Measurements from ENCODE around the gene LRMDA. TPM values are rescaled to one million over a fixed set of nuclear protein-coding genes. Genes with fewer than 3 reads are reported as not detected.
"Not testable (repeated sequence)": the region's sequence is repeated elsewhere in the genome, so short reads cannot be mapped to it uniquely, and the experiment has no call there.

Gene LRMDA
- total RNA-seq, 1 donor from 2014 or later = 29.9 TPM

DNA sequence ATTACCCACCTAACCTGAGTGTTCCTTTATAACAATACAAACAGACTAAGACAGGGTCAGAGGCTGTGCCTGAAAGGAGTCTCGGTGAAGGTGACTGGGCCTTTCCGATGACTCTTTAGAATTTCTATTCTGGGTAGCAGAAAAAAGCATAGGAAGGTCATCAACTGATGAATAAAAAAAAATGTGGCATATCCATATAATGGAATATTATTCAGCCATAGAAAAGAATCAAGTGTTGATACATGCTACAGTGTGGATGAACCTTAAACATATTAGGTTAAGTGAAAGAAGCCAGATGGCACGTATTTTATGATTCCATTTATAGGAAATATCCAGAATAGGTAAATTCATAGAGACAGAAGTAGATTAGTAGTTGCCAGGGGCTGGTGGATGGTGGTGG, 83.4 kb downstream of the LRMDA start:
- no peak for DNase-seq

DNA sequence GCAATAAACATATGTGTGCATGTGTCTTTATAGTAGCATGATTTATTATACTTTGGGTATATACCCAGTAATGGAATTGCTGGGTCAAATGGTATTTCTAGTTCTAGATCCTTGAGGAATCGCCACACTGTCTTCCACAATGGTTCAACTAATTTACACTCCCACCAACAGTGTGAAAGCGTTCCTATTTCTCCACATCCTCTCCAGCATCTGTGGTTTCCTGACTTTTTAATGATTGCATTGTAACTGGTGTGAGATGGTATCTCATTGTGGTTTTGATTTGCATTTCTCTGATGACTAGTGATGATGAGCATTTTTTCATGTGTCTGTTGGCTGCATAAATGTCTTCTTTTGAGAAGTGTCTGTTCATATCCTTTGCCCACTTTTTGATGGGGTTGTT, 84.7 kb downstream of the LRMDA start:
- H3K27ac ChIP-seq; H3K4me3 ChIP-seq; ATAC-seq; H3K9me3 ChIP-seq; DNase-seq; H3K36me3 ChIP-seq; intact Hi-C loops (cut with DNase I); H3K27me3 ChIP-seq (ENCODE audit: low read depth): not testable (repeated sequence)
- H3K4me1 ChIP-seq = peaks cover 17% of the 10 kb centered on the region

More for the DNA sequence above, 83.4 kb downstream of the LRMDA start:
- H3K4me1 ChIP-seq = peaks cover 17% of the 10 kb centered on the region
- H3K4me3 ChIP-seq = no peak overlapping the region
- intact Hi-C loops (cut with DNase I) = no loop called here
- no peaks in the 10 kb centered on the region for H3K9me3 ChIP-seq
- no peaks in the 10 kb centered on the region for H3K27me3 ChIP-seq (ENCODE audit: low read depth)
- no peak for ATAC-seq
- no peaks in the 10 kb centered on the region for H3K36me3 ChIP-seq
- TF ChIP-seq, protein P1, sequence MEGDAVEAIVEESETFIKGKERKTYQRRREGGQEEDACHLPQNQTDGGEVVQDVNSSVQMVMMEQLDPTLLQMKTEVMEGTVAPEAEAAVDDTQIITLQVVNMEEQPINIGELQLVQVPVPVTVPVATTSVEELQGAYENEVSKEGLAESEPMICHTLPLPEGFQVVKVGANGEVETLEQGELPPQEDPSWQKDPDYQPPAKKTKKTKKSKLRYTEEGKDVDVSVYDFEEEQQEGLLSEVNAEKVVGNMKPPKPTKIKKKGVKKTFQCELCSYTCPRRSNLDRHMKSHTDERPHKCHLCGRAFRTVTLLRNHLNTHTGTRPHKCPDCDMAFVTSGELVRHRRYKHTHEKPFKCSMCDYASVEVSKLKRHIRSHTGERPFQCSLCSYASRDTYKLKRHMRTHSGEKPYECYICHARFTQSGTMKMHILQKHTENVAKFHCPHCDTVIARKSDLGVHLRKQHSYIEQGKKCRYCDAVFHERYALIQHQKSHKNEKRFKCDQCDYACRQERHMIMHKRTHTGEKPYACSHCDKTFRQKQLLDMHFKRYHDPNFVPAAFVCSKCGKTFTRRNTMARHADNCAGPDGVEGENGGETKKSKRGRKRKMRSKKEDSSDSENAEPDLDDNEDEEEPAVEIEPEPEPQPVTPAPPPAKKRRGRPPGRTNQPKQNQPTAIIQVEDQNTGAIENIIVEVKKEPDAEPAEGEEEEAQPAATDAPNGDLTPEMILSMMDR (IDR thresholded peaks at IDR 0.05) = no peak
- H3K27ac ChIP-seq = no peak overlapping the region

DNA sequence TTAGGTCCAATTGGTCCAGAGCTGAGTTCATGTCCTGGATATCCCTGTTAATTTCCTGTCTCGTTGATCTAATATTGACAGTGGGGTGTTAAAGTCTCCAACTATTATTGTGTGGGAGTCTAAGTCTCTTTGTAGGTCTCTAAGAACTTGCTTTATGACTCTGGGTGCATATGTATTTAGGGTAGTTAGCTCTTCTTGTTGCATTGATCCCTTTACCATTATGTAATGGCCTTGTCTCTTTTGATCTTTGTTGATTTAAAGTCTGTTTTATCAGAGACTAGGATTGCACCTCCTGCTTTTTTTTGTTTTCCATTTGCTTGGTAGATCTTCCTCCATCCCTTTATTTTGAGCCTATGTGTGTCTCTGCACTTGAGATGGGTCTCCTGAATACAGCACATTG, 87.8 kb downstream of the LRMDA start:
- H3K4me1 ChIP-seq; H3K36me3 ChIP-seq; ATAC-seq; H3K27me3 ChIP-seq (ENCODE audit: low read depth); H3K27ac ChIP-seq; intact Hi-C loops (cut with DNase I); DNase-seq; H3K9me3 ChIP-seq; H3K4me3 ChIP-seq: not testable (repeated sequence)

DNA sequence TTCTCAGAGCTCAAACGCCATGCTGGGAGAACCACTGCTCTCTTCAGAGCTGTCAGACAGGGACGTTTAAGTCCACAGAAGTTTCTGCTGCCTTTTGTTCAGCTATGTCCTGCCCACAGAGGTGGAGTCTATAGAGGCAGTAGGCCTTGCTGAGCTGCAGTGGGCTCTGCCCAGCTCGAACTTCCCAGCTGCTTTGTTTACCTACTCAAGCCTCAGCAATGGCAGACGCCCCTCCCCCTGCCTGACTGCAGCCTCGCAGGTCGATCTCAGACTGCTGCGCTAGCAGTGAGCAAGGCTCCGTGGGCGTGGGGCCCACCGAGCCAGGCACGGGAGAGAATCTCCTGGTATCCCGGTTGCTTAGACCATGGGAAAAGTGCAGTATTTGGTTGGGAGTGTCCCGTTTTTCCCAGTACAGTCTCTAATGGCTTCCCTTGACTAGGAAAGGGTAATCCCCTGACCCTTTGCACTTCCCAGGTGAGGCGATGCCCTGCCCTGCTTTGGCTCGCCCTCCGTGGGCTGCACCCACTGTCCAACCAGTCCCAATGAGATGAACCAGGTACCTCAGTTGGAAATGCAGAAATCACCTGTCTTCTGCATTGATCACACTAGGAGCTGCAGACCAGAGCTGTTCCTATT, 89.9 kb downstream of the LRMDA start:
- ATAC-seq; H3K4me3 ChIP-seq; H3K27ac ChIP-seq; H3K9me3 ChIP-seq; H3K27me3 ChIP-seq (ENCODE audit: low read depth); DNase-seq; intact Hi-C loops (cut with DNase I); H3K4me1 ChIP-seq; H3K36me3 ChIP-seq: not testable (repeated sequence)

DNA sequence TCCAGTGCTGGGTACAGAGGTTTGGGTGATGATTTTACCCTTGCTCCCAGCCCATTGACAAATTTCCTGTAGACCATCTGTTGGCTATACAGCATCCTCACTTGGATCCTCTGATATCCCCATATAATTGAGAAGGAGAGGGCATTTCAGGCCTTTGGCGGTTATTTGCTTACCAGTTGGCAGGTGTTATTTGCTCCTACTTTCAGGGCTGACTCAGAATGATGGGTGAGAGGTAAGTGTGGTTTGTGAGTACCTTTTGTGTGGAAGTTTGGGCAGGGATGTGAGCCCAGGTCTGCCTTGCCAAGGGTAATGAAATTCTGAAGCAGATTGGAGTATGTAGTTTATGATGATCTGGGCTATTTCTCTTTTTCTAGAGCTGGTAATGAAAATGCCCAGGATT, 93.6 kb downstream of the LRMDA start:
- Histone ChIP-seq H3K9me3 (no peaks in the 10 kb centered on the region), H3K36me3 (no peaks in the 10 kb centered on the region), H3K4me1 (no peaks in the 10 kb centered on the region), H3K27me3 (ENCODE audit: low read depth) (no peaks in the 10 kb centered on the region), H3K27ac (no peak overlapping the region), H3K4me3 (no peak overlapping the region)
- DNase-seq (no peak), ATAC-seq (no peak)
- intact Hi-C loops (cut with DNase I) = no loop called here
- TF ChIP-seq, protein P1 (IDR thresholded peaks at IDR 0.05) = no peak

DNA sequence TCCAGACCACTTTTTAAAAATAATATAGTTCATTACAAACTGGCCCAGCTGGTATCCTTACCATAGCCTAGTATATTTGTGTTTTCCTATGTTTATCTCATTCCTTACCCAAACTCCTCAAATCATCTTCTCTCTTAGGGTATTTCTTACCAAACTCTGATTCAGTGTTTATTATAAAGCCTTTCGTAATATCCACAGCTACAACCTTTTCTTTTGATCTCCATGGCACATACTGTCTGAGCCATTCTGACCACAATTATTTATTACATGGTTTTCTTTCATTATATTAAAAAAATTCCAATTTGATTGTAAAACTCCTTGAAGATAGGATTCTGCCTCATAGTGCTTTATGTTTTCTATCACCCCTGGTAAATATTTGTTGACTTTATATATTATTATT, 94.2 kb downstream of the LRMDA start:
- Histone ChIP-seq H3K4me3 (no peak overlapping the region), H3K27me3 (ENCODE audit: low read depth) (no peaks in the 10 kb centered on the region), H3K9me3 (no peaks in the 10 kb centered on the region), H3K27ac (no peak overlapping the region), H3K4me1 (no peaks in the 10 kb centered on the region), H3K36me3 (no peaks in the 10 kb centered on the region)
- DNase-seq (no peak), ATAC-seq (no peak)
- intact Hi-C loops (cut with DNase I) = no loop called here
- TF ChIP-seq, protein P1 (IDR thresholded peaks at IDR 0.05) = no peak

DNA sequence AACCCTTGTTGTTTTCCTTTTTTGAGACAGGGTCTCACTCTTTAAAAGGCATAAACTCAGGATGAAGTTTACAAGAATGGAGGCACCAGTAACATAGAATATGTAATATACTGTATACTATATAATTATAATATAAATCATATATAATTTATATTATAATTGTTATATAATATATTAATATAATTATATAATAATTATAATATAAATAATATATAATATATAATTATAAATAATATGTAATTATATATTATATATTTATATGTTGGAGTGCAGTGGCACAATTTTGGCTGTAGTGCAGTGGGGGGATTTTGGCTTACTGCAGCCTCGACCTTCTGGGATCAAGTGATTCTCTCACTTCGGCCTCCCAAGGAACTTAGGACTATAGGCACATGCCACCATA, 96.1 kb downstream of the LRMDA start:
- no peak overlapping the region for H3K27ac ChIP-seq
- no peaks in the 10 kb centered on the region for H3K27me3 ChIP-seq (ENCODE audit: low read depth)
- intact Hi-C loops (cut with DNase I) = no loop called here
- DNase-seq = no peak
- no peaks in the 10 kb centered on the region for H3K9me3 ChIP-seq
- H3K36me3 ChIP-seq = no peaks in the 10 kb centered on the region
- TF ChIP-seq, protein P1 (IDR thresholded peaks at IDR 0.05) = no peak
- H3K4me1 ChIP-seq = no peaks in the 10 kb centered on the region
- ATAC-seq = no peak
- H3K4me3 ChIP-seq = no peak overlapping the region
